Measurements from ENCODE around the gene JMJD8.

JMJD8 gene

GRCh38 chr16:658679-659571, 25.2 kb downstream of the JMJD8 start:
- no peak for DNase-seq

GRCh38 chr16:657487-657886, 26.6 kb downstream of the JMJD8 start:
- DNase-seq, result no peak

GRCh38 chr16:654034-654433, 30.1 kb downstream of the JMJD8 start:
- no peak for DNase-seq

- DNase-seq, result no peak
Measured at GRCh38 chr16:652454-653305, 31.5 kb downstream of the JMJD8 start.

- no peak for DNase-seq
Measured at GRCh38 chr16:651844-652243, 32.3 kb downstream of the JMJD8 start.

GRCh38 chr16:649631-650030, 34.5 kb downstream of the JMJD8 start:
- DNase-seq, result no peak

GRCh38 chr16:648781-649589, 35.1 kb downstream of the JMJD8 start, which contains the start of gene WDR90:
WDR90 (plus strand) TSS chr16:649365; CDS start chr16:649417, 52 bp downstream.
- DNase-seq, result peak; percentile 90

GRCh38 chr16:648071-648780, 35.9 kb downstream of the JMJD8 start:
- no peak for DNase-seq

GRCh38 chr16:647173-647902, 36.8 kb downstream of the JMJD8 start:
- DNase-seq, result no peak

- no peak for DNase-seq
Measured at GRCh38 chr16:646679-647172, 37.4 kb downstream of the JMJD8 start.

GRCh38 chr16:645852-646678, 38.1 kb downstream of the JMJD8 start:
- DNase-seq, result no peak

GRCh38 chr16:644556-644955, 39.6 kb downstream of the JMJD8 start:
- DNase-seq, result no peak

GRCh38 chr16:643050-643368, 41.1 kb downstream of the JMJD8 start:
- DNase-seq, result no peak

GRCh38 chr16:642189-643049, 41.7 kb downstream of the JMJD8 start:
- DNase-seq, result no peak

- peak; percentile 48 for DNase-seq
Measured at GRCh38 chr16:641326-642188, 42.6 kb downstream of the JMJD8 start, which contains the start of gene MCRIP2. MCRIP2 (plus strand) TSS chr16:641828; CDS start chr16:641992, 164 bp downstream.

GRCh38 chr16:640614-641013, 43.5 kb downstream of the JMJD8 start:
- DNase-seq, result no peak

GRCh38 chr16:638836-639235, 45.3 kb downstream of the JMJD8 start:
- DNase-seq, result no peak

- no peak for DNase-seq
Measured at GRCh38 chr16:638034-638543, 46.0 kb downstream of the JMJD8 start.
